HG03521 (cell line): ENCODE measurements around the gene SCNN1A.
"Not testable (repeated sequence)": the region's sequence is repeated elsewhere in the genome, so short reads cannot be mapped to it uniquely, and the experiment has no call there.

Experiments used
- ATAC-seq: cut with Tn5 transposase; IDR thresholded peaks from one replicate; pipeline ENCODE4 v1.9.1; 2021; ENCODE audit warnings: mild to moderate bottlenecking, moderate library complexity; ENCODE audit not compliant: unreplicated experiment

SCNN1A gene

GRCh38 chr12:6351622-6352021, 23.7 kb downstream of the SCNN1A start:
- no peak for ATAC-seq

- no peak for ATAC-seq
Observed at GRCh38 chr12:6347367-6348338, 27.7 kb downstream of the SCNN1A start.

- ATAC-seq: no peak
Observed at GRCh38 chr12:6346942-6347341, 28.4 kb downstream of the SCNN1A start.

- ATAC-seq: no peak
Observed at GRCh38 chr12:6346235-6346832, 29.0 kb downstream of the SCNN1A start.

GRCh38 chr12:6345319-6346091, 29.9 kb downstream of the SCNN1A start:
- no peak for ATAC-seq

- not testable (repeated sequence) for ATAC-seq
Observed at GRCh38 chr12:6344101-6344660, 31.2 kb downstream of the SCNN1A start.

- no peak for ATAC-seq
Observed at GRCh38 chr12:6343518-6343917, 31.8 kb downstream of the SCNN1A start.

- ATAC-seq: no peak
Observed at GRCh38 chr12:6342140-6342889, 33.0 kb downstream of the SCNN1A start.

- ATAC-seq: no peak
Observed at GRCh38 chr12:6341417-6342139, 33.8 kb downstream of the SCNN1A start, which contains the start of gene TNFRSF1A. TNFRSF1A (minus strand) TSS chr12:6342076; CDS start chr12:6341814, 262 bp downstream.

- ATAC-seq: no peak
Observed at GRCh38 chr12:6340745-6341416, 34.5 kb downstream of the SCNN1A start.

- no peak for ATAC-seq
Observed at GRCh38 chr12:6340032-6340638, 35.2 kb downstream of the SCNN1A start.

GRCh38 chr12:6338955-6339354, 36.4 kb downstream of the SCNN1A start:
- no peak for ATAC-seq

GRCh38 chr12:6338536-6338935, 36.8 kb downstream of the SCNN1A start:
- not testable (repeated sequence) for ATAC-seq

- no peak for ATAC-seq
Observed at GRCh38 chr12:6337958-6338433, 37.4 kb downstream of the SCNN1A start.

- no peak for ATAC-seq
Observed at GRCh38 chr12:6336889-6337853, 38.2 kb downstream of the SCNN1A start.

GRCh38 chr12:6336079-6336888, 39.1 kb downstream of the SCNN1A start:
- ATAC-seq: no peak
